SK-N-SH treated with all-trans-retinoic acid at 6 μM for 48 hours (cell line): ENCODE data around the gene THEMIS.

Source experiments
- ARNTL ChIP-seq: fragments of 450-650 bp; formaldehyde crosslinking; IDR thresholded peaks from 2 replicates; pipeline ENCODE4 v1.5.0; 2020; ENCODE audit warnings: low read depth, mild to moderate bottlenecking, moderate library complexity, borderline replicate concordance
- ISL1 ChIP-seq: fragments of 250-450 bp; sonication (Bioruptor Pico); IDR thresholded peaks from 2 replicates; pipeline ENCODE4 v2.1.2; 2022; ENCODE audit warnings: mild to moderate bottlenecking, moderate library complexity
- RARB ChIP-seq: fragments of 250-450 bp; sonication (Bioruptor Pico); IDR thresholded peaks from 2 replicates; pipeline ENCODE4 v1.8.0; 2021; ENCODE audit warnings: mild to moderate bottlenecking, moderate library complexity
- ZFP30 ChIP-seq: fragments of 450-650 bp; formaldehyde crosslinking; IDR thresholded peaks from 2 replicates; pipeline ENCODE4 v1.5.0; 2022; ENCODE audit warnings: mild to moderate bottlenecking, moderate library complexity

- no peak for TF ChIP-seq RARB
- no peak for TF ChIP-seq ISL1
- no peak for TF ChIP-seq ZFP30
- no peak for TF ChIP-seq ARNTL (CRISPR knock-in tag)
Measured at GRCh38 chr6:127807806-127808517, 92.9 kb downstream of the THEMIS start.
